Rectal smooth muscle tissue (tissue), 1 donor: Measurements from ENCODE around the gene BBS1.
"Not testable (repeated sequence)": the region's sequence is repeated elsewhere in the genome, so short reads cannot be mapped to it uniquely, and the experiment has no call there.

Source experiments
- H3K27ac ChIP-seq: one replicate; pipeline ENCODE4 v1.7.0; 2013; ENCODE audit warnings: low read depth, low read length, inconsistent platforms
- H3K27me3 ChIP-seq: one replicate; pipeline ENCODE4 v1.7.0; 2013; ENCODE audit warnings: low read length; ENCODE audit not compliant: control insufficient read depth, insufficient read depth
- H3K36me3 ChIP-seq: one replicate; pipeline ENCODE4 v1.7.0; 2013; ENCODE audit warnings: low read length; ENCODE audit not compliant: control insufficient read depth, insufficient read depth
- H3K4me1 ChIP-seq: one replicate; pipeline ENCODE4 v1.7.0; 2013; ENCODE audit warnings: low read length; ENCODE audit not compliant: control insufficient read depth, insufficient read depth
- H3K4me3 ChIP-seq: one replicate; pipeline ENCODE4 v1.7.0; 2013; ENCODE audit warnings: low read length
- H3K9ac ChIP-seq: one replicate; pipeline ENCODE4 v1.7.0; 2013; ENCODE audit warnings: low read length

BBS1 gene

DNA sequence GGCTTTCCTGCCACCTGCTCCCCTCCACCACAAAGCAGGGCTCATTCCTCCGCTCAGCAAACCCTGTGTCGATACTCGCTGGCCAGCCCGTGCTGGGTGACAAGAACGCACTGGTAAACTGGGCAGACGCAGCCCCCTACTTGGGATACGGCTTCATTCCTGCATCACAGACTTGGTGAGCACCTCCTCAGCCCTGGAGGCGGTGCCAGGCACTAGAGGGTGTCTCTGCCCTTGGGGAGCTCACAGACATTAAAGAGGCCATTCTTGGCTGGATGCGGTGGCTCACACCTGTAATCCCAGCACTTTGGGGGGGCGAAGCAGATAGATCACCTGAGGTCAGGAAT lies 29.4 kb downstream of the BBS1 start:
- H3K9ac ChIP-seq: no peak overlapping the region
- no peak overlapping the region for H3K4me3 ChIP-seq
- no peak overlapping the region for H3K27ac ChIP-seq
- H3K36me3 ChIP-seq: peaks cover 11% of the 10 kb centered on the region
- H3K4me1 ChIP-seq: peaks cover 3% of the 10 kb centered on the region
- H3K27me3 ChIP-seq: no peaks in the 10 kb centered on the region

DNA sequence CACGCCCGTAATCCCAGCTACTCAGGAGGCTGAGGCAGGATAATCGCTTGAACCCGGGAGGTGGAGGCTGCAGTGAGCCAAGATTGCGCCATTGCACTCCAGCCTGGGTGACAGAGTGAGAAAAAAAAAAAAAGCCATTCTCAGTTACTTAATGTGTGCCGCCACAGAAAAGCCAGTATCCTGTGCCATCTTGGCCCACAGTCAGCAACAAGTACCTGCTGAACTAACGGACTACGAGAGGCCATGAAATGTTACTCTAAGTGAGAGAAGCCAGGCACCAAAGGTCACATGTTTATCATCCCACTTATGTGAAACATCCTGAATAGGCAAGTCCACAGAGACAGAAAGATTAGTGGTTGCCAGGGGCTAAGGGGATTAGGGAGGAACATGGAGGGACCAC lies 30.2 kb downstream of the BBS1 start:
- H3K27ac ChIP-seq, H3K4me3 ChIP-seq, H3K9ac ChIP-seq, H3K4me1 ChIP-seq, H3K27me3 ChIP-seq: not testable (repeated sequence)
- H3K36me3 ChIP-seq: peaks cover 11% of the 10 kb centered on the region

GRCh38 chr11:66541892-66542291 lies 31.5 kb downstream of the BBS1 start:
- Histone ChIP-seq H3K36me3 (peaks cover 11% of the 10 kb centered on the region), H3K27ac (no peak overlapping the region), H3K9ac (no peak overlapping the region)

DNA sequence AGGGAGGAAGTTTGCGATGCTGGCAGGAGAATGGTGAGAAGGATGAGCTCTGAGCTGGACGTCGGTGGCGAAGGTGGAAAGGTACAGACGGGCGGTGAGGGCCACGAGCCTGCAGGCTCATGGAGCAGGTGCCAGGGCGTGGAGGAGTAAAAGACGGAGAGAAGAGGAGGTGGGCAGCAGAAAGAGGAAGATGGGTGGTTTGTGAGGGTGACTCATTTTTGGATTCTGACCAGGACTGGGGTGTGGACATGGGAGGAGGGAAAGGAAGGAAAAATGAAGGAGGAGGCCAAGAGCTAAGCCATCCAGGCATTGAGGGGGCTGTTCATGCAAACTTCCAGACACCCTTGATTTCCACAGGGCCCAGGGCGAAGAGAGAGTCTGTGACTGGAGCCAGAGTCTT lies 31.9 kb downstream of the BBS1 start:
- no peak overlapping the region for H3K4me3 ChIP-seq
- no peaks in the 10 kb centered on the region for H3K27me3 ChIP-seq
- peaks cover 6% of the 10 kb centered on the region for H3K4me1 ChIP-seq
- H3K9ac ChIP-seq: no peak overlapping the region
- H3K36me3 ChIP-seq: peaks cover 11% of the 10 kb centered on the region
- no peak overlapping the region for H3K27ac ChIP-seq

More at GRCh38 chr11:66541892-66542291, 31.5 kb downstream of the BBS1 start:
- Histone ChIP-seq H3K4me1 (peaks cover 6% of the 10 kb centered on the region), H3K27me3 (no peaks in the 10 kb centered on the region), H3K4me3 (no peak overlapping the region)

- Histone ChIP-seq H3K4me1 (peaks cover 6% of the 10 kb centered on the region), H3K27ac (no peak overlapping the region), H3K9ac (no peak overlapping the region), H3K27me3 (no peaks in the 10 kb centered on the region), H3K36me3 (peaks cover 11% of the 10 kb centered on the region), H3K4me3 (peak overlapping the region; percentile 37)
Measured at GRCh38 chr11:66543263-66544107, 33.0 kb downstream of the BBS1 start.

- H3K36me3 ChIP-seq, H3K4me1 ChIP-seq, H3K9ac ChIP-seq, H3K27ac ChIP-seq, H3K27me3 ChIP-seq: not testable (repeated sequence)
- H3K4me3 ChIP-seq: peak overlapping the region; percentile 68
Measured at GRCh38 chr11:66544952-66545351, 34.5 kb downstream of the BBS1 start.

GRCh38 chr11:66545701-66546367 lies 35.4 kb downstream of the BBS1 start, which contains the start of gene ZDHHC24:
TSS of gene ZDHHC24 (minus strand) at chr11:66546048. CDS start at chr11:66546003, 45 bp downstream.
- Histone ChIP-seq H3K27ac (peak within 1 kb of the TSS; percentile 58), H3K36me3 (peaks cover 7% of the 10 kb centered on the region), H3K4me1 (peaks cover 6% of the 10 kb centered on the region), H3K27me3 (no peaks in the 10 kb centered on the region), H3K4me3 (peak within 1 kb of the TSS; percentile 68), H3K9ac (peak within 1 kb of the TSS; percentile 8)

- peak within 1 kb of the TSS; percentile 8 for H3K9ac ChIP-seq
- peaks cover 6% of the 10 kb centered on the region for H3K4me1 ChIP-seq
- no peaks in the 10 kb centered on the region for H3K27me3 ChIP-seq
- peak within 1 kb of the TSS; percentile 68 for H3K4me3 ChIP-seq
- peak within 1 kb of the TSS; percentile 58 for H3K27ac ChIP-seq
- H3K36me3 ChIP-seq: peaks cover 7% of the 10 kb centered on the region
Measured at GRCh38 chr11:66546368-66546965, 36.0 kb downstream of the BBS1 start, which contains the start of gene ACTN3. TSS of gene ACTN3 (plus strand) at chr11:66546903. CDS start at chr11:66546938, 35 bp downstream.

- H3K27me3 ChIP-seq: no peaks in the 10 kb centered on the region
- H3K27ac ChIP-seq: no peak overlapping the region
- no peak overlapping the region for H3K4me3 ChIP-seq
- peaks cover 7% of the 10 kb centered on the region for H3K36me3 ChIP-seq
- H3K4me1 ChIP-seq: peaks cover 6% of the 10 kb centered on the region
- no peak overlapping the region for H3K9ac ChIP-seq
Measured at GRCh38 chr11:66546966-66547661, 36.7 kb downstream of the BBS1 start.

- no peak overlapping the region for H3K9ac ChIP-seq
- H3K27me3 ChIP-seq: no peaks in the 10 kb centered on the region
- peaks cover 4% of the 10 kb centered on the region for H3K36me3 ChIP-seq
- H3K27ac ChIP-seq: no peak overlapping the region
- H3K4me1 ChIP-seq: peaks cover 6% of the 10 kb centered on the region
- H3K4me3 ChIP-seq: no peak overlapping the region
Measured at GRCh38 chr11:66547662-66548009, 37.2 kb downstream of the BBS1 start.

DNA sequence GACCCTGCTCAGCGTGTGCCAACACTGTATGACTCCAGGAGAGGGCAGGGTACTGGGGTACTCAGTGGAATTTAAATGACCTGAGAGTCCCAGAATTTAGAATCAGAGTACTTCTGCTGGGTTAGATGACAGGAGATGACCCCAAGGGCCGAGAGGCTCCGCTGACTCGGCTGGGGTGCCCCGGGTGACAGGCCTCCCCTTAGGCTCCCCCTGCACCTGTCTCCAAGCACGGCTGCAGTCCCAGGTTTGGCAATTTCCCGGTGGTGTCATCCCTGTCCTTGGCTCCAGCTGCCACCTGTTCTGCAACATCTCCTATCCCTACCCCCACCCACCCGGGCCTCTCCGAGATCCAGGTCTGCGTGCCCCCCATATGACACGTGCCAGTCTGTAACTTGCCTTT lies 37.6 kb downstream of the BBS1 start:
- Histone ChIP-seq H3K4me1 (peaks cover 6% of the 10 kb centered on the region), H3K27me3 (no peaks in the 10 kb centered on the region), H3K4me3 (no peak overlapping the region), H3K27ac (no peak overlapping the region), H3K9ac (no peak overlapping the region), H3K36me3 (no peaks in the 10 kb centered on the region)
